Cardiac muscle cell (in vitro differentiated cells and primary cell): ENCODE results near the gene KCNJ4. TPM values are rescaled to one million over a fixed set of nuclear protein-coding genes. Genes with fewer than 3 reads are reported as not detected.
A peak's percentile ranks its signal among the peaks of the same experiment; 100 is the strongest.

Experiments used
- DNase-seq, 2 donors: peaks; one replicate each; pipeline versions ENCODE4 v3.0.0 to v3.0.0-alpha.2; 2010 to 2017; ENCODE audit warnings: low read depth in 1 of 2, low spot score in 1 of 2
- H3K27ac ChIP-seq: fragments of 200-600 bp; sonication (generic); 2 replicates; pipeline ENCODE4 v1.5.1; 2016
- H3K27me3 ChIP-seq: fragments of 200-600 bp; sonication (generic); 2 replicates; pipeline ENCODE4 v1.6.0; 2016; ENCODE audit warnings: control low read depth
- H3K36me3 ChIP-seq: fragments of 200-600 bp; sonication (generic); 2 replicates; pipeline ENCODE4 v1.5.1; 2016; ENCODE audit warnings: control low read depth
- H3K4me1 ChIP-seq: fragments of 200-600 bp; sonication (generic); 2 replicates; pipeline ENCODE4 v1.8.1; 2017; ENCODE audit warnings: low read depth, mild to moderate bottlenecking, mixed run types
- H3K4me3 ChIP-seq: fragments of 200-600 bp; sonication (generic); 2 replicates; pipeline ENCODE4 v1.5.1; 2016; ENCODE audit warnings: mild to moderate bottlenecking
- H3K9me3 ChIP-seq: fragments of 200-600 bp; sonication (generic); 2 replicates; pipeline ENCODE4 v1.5.1; 2017; ENCODE audit warnings: low read depth, mild to moderate bottlenecking, control low read depth
- polyA plus RNA-seq: library from polyadenylated mRNA; unstranded; fragments of >200 nt; fragmentation: Nextera tagmentation; extraction: Ambion mirVana; gene quantifications from 2 replicates; pipeline ENCODE4 v1.2.1, GENCODE V29; 2016
- total RNA-seq: library from RNA; depleted of rRNA; stranded (reverse); fragments of >200 nt; gene quantifications from 2 replicates; pipeline ENCODE4 v1.2.3, GENCODE V29; 2016
- TF ChIP-seq, protein P1 (sequence below): IDR thresholded peaks from 2 replicates; pipeline ENCODE4 v1.5.1; 2012; ENCODE audit warnings: low read depth, mild to moderate bottlenecking, low read length

KCNJ4 gene
- total and polyA plus RNA-seq, 2 experiments from 2014 or later = 3.2 to 27.5 TPM

DNA sequence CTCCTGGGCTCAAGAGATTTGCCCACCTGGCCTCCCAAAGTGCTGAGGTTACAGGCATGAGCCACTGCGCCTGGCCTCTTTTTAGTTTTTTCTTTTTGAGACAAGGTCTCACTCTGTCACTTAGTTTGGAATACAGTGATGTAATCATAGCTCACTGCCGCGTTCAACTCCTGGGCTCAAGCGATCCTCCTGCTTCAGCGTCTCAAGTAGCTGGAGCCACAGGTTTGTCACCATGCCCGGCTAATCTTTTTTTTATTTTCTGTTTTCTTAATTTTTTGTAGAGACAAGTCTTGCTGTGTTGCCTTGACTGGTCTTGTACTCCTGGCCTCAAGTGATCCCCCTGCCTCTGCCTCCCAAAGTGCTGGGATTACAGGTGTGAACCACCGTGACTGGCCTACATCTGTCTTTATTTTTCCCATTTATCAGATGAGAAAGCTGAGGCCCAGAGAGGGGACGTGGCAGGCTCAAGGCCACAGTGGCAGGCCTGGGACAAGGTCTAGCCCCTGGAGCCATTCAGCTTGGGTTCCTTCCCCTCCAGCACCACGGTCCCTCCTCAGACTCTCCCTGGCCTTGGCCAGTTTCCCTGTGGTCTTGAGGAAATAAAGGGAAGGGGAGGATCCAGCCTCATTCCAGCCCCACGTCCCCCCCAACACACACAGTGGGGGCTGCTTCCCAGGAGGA is 10.1 kb upstream of the KCNJ4 start:
- no peak overlapping the region for H3K27ac ChIP-seq
- no peaks in the 10 kb centered on the region for H3K27me3 ChIP-seq
- no peak overlapping the region for H3K4me3 ChIP-seq
- H3K36me3 ChIP-seq = no peaks in the 10 kb centered on the region
- DNase-seq = no peak
- no peaks in the 10 kb centered on the region for H3K9me3 ChIP-seq
- peaks cover 31% of the 10 kb centered on the region for H3K4me1 ChIP-seq
- TF ChIP-seq, protein P1, sequence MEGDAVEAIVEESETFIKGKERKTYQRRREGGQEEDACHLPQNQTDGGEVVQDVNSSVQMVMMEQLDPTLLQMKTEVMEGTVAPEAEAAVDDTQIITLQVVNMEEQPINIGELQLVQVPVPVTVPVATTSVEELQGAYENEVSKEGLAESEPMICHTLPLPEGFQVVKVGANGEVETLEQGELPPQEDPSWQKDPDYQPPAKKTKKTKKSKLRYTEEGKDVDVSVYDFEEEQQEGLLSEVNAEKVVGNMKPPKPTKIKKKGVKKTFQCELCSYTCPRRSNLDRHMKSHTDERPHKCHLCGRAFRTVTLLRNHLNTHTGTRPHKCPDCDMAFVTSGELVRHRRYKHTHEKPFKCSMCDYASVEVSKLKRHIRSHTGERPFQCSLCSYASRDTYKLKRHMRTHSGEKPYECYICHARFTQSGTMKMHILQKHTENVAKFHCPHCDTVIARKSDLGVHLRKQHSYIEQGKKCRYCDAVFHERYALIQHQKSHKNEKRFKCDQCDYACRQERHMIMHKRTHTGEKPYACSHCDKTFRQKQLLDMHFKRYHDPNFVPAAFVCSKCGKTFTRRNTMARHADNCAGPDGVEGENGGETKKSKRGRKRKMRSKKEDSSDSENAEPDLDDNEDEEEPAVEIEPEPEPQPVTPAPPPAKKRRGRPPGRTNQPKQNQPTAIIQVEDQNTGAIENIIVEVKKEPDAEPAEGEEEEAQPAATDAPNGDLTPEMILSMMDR = no peak

DNA sequence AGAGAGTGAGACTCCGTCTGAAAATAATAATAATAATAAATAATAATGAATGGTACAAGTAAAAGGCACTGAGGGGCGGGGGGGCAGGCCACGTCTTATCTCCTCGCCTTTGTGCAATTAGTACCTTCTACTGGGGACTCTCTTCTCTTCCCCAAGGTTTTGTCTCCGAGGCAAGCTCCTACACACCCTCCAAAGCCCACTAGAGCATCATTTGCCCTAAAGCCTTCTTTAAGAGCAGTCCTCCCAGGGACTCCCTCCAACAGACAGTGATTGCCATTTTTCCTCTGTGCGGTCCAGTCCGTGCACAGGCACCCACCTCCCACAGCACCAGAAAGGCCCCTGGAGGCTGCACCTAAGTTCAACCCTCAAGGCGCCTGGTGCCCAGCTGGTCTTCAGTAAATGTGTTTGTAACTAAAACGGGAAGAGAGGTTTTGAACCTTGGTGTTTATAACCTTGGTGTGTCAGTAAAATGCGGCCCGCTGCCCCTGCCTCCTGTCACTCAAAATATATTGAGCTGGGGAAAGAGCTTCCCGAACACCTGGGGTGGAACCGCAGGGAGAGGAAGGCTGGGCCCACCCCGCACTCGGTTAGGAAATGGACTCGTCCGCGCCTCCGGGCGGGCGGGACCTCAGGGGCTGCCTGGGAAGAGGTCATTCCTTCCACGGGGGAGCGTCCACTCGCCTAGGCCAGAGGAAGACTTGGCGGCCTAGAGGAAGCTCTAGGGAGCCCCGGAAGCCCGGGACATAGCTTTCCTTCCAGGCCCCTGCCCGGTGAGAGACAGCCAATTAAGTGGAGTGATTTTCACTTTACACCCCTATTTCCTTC is 8.2 kb upstream of the KCNJ4 start:
- Histone ChIP-seq H3K9me3 (no peaks in the 10 kb centered on the region), H3K36me3 (no peaks in the 10 kb centered on the region), H3K27me3 (no peaks in the 10 kb centered on the region), H3K4me3 (peak overlapping the region; percentile 3), H3K27ac (peak overlapping the region; percentile 63), H3K4me1 (peaks cover 41% of the 10 kb centered on the region)
- TF ChIP-seq, protein P1 = no peak
- peak; percentile 55 to 90 for DNase-seq

DNA sequence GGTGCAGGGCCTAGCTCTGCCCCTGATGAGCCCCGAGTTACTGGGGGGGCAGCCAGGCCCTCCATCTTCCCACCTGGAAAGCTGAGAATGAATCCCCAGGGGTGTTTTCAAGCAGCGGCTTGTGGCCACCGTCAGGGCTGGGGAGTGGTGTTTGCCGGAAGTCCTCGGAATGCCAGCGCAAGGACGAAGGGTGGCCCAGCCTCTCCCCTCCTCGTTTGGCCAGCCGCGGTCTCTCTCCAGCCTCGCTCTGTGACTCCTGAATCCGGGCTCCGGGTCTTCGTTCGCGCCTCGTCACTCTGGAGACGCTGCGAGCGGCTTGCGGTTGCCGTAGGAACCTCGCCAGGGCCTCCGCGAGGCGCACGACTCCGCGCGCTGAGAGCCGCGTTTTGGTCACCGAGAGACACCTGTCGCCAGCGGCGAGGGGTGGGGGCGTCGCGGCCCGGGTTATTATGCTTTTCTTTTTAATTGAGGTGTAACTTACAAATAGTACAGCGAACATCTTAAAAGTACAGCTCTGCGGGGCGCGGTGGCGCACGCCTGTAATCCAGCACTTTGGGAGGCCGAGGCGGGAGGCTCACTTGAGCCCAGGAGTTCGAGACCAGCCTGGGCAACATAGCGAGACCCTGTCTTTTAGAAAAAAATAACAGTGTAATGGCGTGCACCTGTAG is 6.5 kb upstream of the KCNJ4 start:
- Histone ChIP-seq H3K4me1 (peaks cover 41% of the 10 kb centered on the region), H3K4me3 (no peak overlapping the region), H3K27ac (peak overlapping the region; percentile 74), H3K9me3 (no peaks in the 10 kb centered on the region), H3K36me3 (no peaks in the 10 kb centered on the region), H3K27me3 (no peaks in the 10 kb centered on the region)
- TF ChIP-seq, protein P1 = no peak
- DNase-seq = peak; percentile 86 to 97

DNA sequence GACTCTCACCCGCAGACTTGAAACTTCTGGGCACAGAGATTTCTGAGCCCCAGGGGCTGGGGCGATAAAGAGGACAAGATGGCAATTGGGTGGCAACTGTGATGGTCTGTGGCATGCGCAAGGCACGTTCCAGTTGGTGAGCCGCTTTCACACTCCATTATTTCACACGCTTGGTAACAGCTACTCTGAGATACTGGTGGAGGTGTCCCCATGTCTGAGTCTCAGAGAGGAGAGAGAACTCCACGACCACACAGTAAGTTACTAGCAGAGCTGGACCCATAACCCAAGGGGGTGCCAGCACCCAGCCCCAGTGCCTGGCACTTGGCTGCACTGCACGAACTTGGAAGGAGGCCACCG is 6.0 kb upstream of the KCNJ4 start:
- Histone ChIP-seq H3K9me3 (no peaks in the 10 kb centered on the region), H3K36me3 (no peaks in the 10 kb centered on the region), H3K27me3 (no peaks in the 10 kb centered on the region), H3K4me1 (peaks cover 41% of the 10 kb centered on the region), H3K4me3 (no peak overlapping the region), H3K27ac (peak overlapping the region; percentile 74)
- TF ChIP-seq, protein P1 = no peak
- peak in 1 of 2 donors; percentile 9 for DNase-seq

DNA sequence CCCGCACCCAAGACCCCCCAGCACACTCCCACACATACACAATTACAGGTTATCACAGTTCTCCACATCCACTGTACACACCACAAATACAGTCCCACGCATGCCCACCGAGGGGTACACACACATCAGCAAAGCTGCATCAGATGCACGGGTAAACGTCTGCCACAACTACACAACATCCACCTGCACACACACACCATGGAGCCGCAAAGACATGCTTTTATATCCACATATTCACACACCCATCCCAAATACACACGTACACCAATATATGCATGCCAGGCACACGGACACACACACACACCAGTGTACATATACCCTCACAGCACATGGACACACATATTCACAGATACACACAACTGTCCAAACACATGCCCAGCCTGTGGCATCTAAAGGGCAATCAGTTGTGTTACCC is 5.4 kb upstream of the KCNJ4 start:
- H3K9me3 ChIP-seq = no peaks in the 10 kb centered on the region
- no peaks in the 10 kb centered on the region for H3K27me3 ChIP-seq
- no peaks in the 10 kb centered on the region for H3K36me3 ChIP-seq
- H3K4me1 ChIP-seq = peaks cover 41% of the 10 kb centered on the region
- H3K4me3 ChIP-seq = no peak overlapping the region
- no peak for DNase-seq
- TF ChIP-seq, protein P1 = no peak
- peak overlapping the region; percentile 74 for H3K27ac ChIP-seq
